GM18498 (cell line): ENCODE results near the gene PIGQ.

Experiments
- ATAC-seq: cut with Tn5 transposase; IDR thresholded peaks from one replicate; pipeline ENCODE4 v1.9.1; 2021; ENCODE audit warnings: mild to moderate bottlenecking, moderate library complexity; ENCODE audit not compliant: unreplicated experiment

Gene PIGQ

DNA sequence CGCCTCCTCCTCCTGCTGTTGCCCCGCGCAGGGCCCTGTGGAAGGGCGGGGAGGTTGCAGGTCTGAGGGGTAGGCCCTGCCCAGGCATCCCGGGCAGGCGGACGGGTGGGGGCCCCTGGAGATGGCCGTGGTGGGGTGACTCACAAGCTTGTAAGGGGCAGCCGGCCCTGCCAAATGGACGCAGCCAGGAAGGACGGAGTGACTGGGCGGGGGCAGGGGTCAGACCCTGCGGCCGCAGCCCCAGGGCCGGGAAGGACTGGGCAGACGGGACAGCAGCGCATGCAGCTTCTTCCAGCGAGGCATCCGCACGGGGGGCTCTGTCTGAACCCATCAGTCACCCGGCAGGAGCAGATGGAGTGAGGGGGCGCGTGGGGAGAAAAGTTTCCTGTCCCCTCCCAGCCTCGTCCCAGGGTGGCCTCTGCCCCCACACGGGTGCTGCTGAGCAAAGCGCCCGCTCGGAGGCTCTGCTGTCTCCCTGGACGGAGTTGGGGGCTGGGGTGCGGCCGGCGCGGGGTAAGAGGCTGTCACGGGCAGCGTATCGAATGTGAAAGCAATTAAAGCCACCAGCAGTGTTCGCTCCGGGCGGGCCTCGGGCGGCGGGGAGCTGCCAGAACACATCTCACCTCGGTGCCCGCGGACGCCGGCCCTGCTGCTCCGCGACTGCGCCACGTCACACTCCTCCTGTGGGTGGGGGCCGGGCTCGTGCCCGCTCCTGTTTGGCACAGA, 15.0 kb upstream of the PIGQ start:
- ATAC-seq, result no peak

DNA sequence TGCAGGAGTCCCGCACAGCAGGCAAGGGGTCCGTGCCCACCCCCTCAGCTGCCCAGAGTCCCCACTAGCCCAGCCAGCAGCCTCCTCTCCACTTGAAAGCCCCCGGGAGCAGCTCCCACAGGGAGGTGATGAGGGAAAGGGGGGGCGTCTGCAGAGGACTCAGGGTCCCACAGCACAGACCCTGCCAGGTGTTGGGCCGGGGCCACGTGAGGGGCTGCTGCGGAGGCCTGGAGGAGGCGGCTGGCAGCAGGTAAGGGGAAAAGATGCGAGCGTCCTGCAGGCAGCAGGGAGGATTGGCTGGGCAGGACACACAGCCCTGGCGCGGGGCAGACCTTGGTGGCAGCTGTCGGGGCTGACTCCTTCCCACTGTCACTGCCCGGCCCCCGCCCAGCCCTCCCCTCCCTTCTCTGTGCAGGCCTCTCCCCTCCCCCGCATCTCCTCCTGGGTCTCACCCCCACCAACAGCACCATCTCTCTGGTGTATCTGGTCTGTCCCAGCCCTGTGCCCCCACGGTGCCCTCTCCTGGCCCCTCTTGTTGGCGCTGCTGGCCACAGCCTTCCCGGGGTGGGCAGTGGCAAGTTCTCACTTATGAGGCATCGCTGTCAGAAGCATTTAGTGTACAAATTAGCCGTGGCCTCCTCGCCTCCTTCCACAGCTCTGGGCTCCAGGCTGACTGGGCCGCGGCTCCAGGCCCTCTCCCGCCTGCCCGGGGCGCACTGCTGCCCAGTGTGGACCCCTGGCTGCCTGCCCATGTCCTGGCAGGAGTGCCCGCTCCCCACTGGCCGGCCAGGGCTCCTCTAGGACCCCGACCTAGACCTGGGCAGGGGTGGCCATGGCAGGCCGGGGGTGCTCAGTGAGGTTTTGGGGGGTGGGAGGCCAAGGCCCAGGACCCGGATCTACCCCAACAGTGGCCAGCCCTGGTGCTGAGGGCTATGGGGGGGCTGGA, 14.0 kb upstream of the PIGQ start:
- no peak for ATAC-seq

DNA sequence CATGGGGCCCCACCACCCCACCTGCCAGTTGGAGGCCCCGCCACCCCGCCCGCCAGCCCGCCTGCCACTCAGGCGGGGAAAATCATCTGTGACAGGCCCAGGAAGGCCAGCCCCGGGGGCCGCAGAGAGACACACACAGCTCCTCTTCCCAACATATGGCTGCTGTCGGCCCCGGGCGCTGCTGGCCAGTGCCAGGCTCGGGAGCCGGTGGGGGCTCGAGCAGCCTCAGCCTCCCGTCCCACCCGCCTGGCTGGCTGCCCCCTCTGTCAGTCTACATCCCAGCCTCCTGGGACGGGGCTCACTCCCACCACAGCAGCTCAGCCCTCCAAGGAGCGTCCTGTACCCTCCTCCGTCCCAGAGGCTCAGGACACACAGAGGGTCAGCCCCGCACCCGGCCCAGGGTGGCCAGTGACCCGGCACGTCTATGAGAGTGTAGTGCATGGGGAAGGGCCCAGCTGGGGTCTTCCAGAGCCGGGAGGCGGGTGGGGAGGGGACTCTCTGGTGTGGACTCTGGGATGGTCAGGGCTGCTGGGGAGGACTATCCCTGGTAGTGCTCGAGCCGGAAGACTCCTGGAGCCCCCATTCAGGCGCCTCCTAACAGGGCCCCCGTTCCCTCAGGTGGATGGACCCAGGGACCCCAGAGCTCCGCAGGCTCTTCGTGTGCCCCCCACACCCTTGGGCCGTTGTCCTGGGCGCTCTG, 13.1 kb upstream of the PIGQ start:
- no peak for ATAC-seq

DNA sequence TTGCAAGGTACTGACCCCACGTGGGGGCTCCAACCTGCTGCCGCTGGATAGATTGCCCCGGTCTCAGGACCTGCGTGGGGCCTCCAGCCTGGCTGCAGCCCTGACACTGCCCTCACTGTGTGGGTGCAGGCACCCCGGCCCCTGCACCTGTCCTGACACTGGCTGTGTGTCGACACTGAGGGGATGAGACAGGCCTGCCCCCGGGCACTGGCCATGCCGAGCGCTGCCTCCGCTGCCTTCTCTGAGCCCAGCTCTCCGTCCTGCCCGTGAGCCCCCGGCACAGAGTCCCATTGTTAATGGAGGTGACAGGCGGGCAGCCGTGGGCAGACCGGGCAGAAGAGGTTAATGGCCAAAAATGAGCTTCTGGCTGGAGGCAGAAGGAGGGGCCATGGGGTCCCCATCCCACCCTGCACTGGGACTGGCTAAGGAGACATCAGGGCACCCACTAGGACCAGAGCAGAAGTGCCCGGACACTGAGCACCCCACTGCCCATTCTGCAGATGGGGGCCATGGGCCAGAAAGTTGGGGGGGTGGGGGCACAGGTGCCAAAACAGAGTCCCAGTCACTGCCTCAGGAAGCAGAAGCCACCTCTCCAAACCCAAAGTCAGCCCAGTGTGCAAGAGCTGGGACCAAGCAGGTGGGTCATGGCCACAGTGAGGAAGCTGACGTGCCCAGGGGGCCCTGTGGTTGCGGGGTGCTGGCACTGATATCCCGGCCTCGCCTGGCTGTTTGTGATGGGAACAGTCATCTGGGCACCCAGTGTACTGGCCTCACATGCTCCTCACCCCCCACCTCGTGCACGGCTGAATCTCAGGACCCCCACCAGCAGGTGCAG, 12.1 kb upstream of the PIGQ start:
- no peak for ATAC-seq

DNA sequence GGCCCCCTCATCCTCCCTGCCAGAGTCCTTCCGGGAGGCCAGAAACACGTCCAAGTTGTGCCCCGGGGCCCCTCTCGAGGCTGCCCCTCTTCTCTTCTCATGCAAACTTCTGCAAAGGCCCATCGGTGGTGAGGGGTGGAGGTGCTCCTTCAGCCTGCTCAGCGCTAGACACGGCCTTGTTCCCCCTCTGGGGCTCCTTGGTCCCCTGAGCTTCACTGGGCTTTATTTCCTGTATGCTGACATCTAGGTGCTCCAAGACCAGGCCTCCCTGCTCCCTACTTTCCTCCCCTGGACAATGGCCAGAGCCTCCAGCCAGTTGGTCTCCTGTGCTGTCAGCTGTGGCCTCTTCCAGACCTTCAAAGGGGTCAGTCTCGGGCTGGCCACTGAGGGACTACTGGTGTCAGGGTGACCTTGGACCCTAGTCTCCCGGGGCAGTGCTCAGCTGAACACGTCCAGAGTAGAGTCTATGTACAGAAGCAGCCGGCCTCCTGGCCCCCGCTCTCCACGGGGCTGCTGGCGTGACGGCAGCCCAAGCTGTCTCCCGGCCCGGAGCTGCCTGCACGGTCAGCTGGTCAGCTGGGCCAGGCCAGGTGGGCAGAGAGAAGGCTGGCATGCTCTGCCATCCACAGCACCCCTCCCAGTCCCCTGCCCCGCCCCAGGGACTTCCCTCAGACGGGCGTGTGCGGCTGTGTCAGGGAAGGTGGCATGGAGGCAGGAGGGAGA, 11.3 kb upstream of the PIGQ start:
- no peak for ATAC-seq

DNA sequence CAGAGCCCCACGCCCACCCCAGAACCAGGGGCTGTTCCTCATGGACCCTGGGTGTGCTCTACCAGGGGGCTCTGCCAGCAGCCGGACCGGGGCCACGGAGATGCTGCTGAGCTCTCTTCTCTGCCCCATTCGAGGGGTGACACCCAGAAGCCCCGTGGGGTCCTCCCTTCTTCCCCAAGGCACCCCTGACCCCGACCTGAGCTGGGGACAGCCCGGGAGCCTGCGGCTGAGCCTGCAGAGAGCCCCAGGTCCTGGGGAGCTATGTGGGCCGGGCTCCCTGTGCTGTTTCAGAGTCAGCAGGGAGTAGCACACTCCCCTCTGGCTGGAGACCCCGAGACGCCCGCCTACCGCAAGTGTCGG, 10.8 kb upstream of the PIGQ start:
- ATAC-seq, result no peak

DNA sequence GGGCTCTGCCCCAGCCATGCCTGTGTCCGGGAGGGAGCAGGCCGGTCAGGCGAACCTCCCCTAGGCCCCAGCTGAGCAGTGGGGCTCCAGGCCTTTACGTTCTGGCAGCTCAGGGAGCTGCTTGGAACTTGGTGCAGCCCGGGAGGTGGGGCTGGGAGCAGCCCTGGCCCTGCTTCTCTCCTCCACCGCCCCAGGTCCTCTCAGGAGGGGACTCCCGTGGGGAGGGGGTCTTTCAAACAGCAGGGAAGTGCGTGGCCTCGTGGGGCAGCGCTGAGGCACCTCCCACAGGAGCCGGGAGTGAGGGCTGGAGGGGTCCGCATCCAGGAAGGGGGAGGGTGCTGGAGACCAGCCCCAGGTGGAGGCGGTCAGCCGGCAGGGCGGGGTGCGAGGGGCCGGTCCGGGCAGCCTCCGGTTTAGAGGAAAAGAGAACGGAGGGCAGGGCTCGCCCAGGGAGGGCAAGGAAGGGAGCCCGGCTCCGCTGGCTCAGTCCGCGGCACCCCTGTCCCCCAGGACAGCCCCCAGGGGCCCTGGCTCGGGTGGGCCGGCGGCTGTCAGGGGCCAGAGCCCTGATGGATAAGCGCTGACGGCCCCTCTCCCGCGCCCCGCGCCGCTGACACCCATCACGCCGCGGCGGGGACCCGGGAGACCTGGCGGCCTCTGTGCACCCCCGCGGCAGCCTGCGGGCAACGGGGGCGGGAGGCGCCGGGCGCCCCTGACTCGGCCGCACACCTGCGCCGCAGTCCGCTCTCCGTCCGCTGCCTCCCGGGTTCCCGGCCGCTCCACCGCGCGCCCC, 10.2 kb upstream of the PIGQ start:
- no peak for ATAC-seq

DNA sequence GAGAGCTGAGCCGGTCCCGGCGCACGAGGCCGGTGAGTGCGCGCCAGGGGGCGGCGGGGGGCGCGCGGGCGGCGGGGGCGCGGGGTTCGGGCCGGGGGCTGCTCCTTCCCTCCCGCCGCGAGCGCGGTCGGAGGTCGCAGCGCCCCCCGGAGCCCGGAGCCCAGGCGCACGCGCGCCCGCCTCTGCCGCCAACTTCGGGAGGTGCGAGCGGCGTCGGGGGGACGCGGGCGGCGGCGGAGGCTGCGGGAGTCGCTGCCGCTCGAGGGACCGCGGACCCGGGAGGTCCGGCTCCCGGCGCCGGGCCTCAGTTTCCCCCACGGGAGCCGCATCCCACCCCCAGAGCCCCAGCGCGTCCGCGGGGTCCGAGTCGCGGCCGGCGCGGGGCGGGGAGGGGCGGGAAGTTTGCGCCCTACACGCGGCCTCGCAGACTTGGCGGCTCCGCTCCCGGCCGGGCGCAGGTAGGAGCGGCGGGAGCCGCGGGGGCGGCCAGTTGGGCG, 9.5 kb upstream of the PIGQ start, which contains the start of gene PRR35:
PRR35 (plus strand) TSS at position 191 of the 497 bp plus-strand sequence. CDS start 2,901 bp downstream, outside the sequence.
- no peak for ATAC-seq

DNA sequence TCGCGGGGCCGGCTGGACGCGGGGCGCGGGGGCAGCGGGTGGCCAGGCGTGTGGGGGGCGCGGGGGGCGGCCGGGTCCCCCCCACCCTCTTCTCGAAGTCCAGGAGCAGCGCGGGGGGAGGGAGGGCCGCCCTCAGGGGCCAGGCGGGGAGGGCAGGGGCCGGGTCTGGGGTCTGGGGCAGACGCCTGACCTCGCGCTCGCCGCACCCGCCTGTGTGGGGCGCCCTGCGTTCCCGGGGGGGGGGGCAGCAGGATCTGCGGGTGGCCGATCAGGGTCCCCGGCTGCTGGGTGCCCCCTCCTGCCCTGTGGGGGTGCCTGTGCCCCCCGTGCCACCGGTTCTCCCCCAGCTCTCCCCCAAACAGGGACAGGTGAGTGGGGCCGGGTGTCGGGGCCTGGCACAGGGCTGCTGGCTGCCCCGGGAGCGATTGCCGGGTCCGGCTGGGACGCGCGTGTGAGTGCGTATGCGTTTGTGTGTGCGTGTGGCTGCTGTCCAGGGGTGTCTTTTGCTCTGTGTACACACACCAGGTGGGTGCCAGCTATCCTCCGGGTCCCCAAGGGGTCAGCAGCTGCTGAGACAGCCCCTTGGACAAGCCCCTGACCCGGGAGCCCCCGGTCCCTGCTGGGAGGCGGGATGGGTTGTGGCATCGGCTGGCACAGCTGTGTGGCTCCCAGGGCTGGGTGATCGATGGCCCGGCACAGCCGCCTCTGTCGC, 8.9 kb upstream of the PIGQ start:
- no peak for ATAC-seq

DNA sequence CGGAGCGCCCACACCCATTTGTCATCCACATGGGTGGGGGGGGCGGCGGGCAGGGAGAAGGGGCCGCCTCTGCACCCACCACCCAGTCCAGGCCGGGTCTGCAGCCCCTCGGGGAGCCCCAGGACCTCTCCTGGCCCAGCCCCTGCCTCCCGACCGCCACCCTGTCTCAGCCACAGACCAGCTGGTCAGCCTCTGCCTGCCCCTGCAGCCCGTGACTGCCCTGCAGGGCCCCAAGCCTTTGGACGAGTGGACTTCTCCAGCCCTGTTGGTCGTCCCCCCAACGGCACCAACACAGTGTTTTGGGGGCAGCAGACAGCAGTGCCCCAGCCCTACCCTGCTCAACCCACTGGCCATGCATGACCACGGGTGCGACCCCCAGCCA, 8.4 kb upstream of the PIGQ start:
- no peak for ATAC-seq

DNA sequence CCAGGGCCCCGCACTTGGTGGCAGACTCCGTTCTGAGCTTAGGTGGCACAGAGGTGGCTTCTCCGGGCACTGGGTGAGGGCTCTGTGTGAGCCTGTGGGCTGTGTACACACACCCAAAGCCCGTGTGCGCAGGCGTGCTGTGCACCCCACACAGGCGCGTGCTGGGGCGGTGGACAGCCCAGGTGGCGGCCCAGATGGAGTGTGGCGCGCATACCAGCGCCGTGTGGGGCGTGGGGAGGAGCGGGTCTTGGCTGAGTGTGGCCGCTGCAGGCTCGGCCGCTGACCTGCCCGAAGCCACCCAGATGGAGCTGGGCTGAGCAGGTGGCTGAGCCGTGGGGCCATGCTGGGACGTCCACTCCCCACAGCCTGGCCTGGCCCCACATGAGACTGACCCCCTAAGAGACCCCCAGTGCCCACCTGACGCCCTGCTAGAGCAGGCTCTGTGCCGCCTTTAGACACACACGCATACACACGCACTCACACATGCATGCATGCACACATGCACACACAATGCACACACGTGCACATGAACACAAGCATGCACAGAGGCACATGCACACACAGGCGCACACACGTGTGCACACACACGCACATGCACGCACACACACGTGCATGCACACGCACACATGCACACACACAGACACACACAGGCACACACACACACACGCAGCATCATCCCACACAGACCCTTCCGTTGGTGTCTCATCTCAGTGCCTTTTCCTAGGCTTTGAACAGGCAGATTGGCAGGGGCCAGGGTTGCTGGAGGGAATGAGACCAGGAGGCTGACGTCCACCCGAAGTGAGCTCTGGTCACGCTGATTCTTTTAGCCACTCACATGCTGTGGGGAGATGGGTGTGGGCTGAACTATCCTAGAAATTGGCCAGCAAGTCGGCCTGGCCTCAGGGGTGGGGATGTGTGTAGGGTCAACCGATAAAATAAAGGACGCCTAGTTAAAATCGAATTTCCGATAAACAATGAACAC, 7.5 kb upstream of the PIGQ start:
- no peak for ATAC-seq

DNA sequence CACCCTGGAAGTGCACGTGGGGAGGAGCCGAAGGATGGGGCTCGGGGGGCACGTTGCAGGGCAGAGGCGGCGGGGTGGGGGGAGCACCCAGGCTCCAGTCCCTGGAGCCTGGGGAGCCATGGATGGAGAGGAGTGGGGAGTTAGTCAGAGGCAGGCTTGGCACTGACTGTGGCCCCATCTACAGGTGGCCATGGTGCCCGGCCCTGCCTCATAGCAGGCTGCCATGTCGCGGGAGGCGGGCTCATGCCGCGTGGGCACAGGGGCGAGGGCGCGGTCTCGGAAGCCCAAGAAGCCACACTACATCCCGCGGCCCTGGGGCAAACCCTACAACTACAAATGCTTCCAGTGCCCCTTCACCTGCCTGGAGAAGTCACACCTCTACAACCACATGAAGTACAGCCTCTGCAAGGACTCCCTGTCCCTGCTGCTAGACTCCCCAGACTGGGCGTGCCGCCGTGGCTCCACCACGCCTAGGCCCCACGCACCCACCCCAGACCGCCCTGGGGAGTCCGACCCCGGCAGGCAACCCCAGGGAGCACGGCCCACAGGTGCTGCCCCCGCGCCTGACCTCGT, 6.6 kb upstream of the PIGQ start:
- no peak for ATAC-seq

DNA sequence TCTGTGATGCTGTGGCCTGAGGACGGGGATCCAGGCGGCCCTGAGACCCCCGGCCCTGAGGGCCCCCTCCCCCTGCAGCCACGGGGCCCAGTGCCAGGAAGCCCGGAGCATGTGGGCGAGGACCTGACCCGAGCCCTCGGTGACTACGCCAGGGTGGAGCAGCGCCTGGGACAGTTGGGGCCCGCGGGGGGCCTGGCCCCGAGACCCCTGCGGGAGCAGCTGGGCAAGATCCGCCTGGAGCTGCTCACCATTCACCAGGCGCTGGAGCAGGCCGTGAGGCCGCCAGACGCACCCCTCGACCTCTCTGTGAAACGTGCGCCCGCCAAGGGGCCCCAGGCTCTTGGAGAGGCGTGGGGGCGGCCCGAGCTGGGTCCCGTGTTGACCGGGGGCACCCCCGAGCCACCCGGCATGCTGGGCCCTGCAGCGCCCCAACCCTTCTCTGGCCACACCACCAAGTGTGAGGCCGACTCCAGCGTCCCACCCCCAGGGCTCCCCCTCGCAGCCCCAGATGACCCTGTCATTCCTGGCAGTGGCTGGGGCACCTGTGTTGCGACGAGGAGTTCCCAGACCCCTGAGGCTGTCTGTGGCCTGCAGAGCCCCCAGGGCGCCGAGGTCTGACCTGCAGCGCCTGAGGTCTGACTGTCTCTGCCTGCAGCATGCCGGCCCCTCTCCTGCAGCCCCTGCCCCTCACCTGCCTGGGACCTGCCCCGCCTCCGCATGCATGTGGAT, 4.9 kb upstream of the PIGQ start:
- ATAC-seq, result no peak

DNA sequence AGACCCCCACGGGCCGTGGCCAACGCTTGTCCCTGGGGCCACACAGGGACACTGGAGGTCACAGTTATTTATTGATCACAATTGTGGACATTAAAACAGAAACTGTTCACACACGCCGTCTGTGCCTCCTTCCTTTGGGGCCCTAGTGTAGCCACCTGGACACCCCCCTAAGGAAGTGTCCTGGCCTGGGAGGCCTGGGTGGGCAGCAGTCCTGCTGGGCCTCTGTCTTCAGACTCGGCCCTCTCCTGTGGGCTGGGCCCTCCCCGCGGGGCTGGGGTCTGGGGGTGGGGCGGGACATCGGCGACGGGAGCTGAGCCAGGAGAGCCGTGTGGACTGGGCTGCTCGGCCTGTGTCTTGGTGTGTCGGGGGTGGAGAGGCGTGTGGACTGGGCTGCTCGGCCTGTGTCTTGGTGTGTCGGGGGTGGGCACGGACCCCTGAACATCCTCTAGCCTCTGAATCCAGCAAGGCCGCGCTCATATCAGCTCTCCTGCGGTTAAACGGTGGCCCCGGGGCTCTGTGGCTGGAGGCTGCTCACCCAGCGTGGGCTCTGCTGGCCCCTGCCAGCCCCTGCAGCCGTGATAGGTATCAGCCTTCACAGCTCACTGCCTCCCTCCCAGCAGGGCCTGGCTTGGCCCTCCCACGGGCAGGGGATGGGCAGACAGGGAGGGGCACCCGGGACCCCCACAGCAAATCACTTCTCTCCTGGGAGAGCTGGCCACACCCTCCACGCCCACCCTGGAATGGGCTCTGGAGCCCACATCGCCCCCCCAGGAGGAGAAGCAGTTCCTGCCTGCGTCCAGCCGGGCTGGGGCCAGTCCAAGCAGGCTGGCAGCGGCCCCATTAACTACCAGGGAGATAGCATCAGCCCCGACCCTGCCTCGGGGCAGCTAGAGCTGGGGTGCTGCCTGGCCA, 4.1 kb upstream of the PIGQ start:
- ATAC-seq, result no peak
